ENCODE results near the gene ROR2.
"Not testable (repeated sequence)": the region's sequence is repeated elsewhere in the genome, so short reads cannot be mapped to it uniquely, and the experiment has no call there.

ROR2 gene

DNA sequence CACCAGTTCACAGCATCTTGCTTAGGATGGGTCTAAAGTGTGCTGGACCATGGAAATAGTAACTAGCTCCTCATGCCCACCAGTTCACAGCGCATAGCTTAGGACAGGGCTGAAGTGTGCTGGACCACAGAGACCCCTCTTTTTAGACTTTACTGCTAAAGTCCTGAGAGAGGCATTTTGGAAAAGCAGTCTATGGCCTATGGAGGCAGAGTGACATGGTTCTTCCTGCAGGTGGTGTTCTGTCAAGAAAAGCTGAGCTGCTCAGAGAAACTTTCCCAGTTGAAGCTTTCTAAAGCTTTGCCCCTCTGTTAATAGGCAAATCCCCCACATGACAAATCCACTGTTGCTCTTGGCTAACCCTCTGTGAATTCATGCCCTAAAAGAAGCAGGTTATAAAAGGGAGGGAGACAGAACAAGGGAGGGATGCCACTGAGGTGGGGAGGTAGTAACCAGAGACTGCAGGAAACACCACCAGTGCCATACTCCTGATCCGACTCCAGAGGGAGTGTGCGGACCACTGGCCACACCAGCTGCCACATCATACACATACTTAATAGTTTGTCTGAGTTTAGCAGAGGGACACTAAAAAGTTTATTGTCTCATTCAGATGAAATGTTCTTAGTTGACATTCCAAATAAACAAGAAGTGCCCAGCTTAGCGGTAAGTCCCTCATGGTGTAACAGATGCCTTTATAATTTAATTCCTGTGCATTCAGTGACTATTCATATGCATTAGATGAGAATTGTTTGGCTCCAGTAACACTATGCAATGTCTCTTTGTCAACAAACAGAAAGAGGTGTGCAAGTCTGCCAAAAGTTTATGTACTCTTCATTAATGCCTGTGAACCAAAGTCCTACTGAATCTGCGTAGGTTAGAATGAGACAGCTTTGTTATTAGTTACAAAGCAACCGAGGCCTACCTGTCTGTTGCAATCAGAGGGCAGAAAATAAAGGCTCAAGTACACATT is 290.2 kb downstream of the ROR2 start:
- DNase-seq = peak; percentile 37

- no peak for DNase-seq
Observed at GRCh38 chr9:91658513-91659105, 291.4 kb downstream of the ROR2 start.

DNA sequence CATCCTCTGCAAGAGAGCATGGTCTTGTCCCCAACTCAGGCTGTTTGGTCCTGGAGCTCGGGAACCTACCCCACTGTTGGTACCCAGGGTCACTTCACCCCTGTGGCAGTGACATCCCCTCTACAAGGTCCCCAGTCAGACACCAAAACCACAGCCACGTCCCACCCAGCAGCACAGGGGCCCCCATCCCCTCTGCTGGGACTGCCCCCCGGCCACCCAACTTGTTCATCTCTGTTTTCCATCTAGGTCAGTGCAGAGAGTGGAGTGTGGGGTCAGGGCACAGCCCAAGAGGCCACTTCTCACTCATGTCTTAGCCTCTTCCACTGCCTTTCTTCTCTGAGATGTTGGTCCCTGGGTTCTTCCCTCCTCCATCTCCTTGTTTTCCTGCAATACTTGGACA is 292.5 kb downstream of the ROR2 start:
- DNase-seq = no peak

DNA sequence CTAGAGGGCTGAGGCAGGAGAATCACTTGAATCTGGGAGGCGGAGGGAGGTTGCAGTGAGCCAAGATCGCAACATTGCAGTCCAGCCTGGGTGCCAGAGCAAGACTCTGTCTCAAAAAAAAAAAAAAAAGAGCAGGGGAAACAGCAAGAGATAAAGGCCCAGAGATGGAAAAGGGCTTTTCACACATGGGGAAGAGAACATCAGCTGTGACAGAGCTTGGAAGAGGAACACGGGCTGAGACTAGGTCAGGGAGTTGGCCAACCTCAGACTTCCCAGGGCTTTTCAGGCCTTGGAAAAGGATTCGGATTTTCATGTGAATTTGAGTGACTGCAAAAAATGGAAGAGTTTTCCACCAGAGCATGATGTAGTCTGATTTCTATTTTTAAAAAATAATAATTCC is 294.4 kb downstream of the ROR2 start:
- no peak for DNase-seq

GRCh38 chr9:91655215-91655614 is 294.8 kb downstream of the ROR2 start:
- DNase-seq = no peak

DNA sequence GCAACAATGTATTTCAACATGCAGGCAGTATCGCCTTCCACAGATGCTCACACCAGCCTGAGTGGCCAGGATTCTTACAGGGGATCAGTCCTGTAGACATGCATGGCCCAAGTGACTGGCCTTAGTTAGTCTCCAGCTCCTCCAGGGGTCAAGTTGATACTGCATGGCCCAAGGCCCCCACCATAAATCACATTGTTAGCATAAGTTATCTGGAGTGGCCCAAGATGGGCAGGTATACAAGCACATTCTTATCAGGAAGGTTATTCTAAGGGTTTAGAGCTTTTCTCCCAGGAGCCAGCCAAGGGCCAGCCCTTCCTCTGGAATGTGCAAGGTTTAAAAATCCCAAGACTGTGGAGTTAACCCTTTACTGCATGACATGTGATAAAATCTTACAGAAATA is 295.5 kb downstream of the ROR2 start:
- no peak for DNase-seq

GRCh38 chr9:91647371-91647770 is 302.7 kb downstream of the ROR2 start:
- no peak for DNase-seq

DNA sequence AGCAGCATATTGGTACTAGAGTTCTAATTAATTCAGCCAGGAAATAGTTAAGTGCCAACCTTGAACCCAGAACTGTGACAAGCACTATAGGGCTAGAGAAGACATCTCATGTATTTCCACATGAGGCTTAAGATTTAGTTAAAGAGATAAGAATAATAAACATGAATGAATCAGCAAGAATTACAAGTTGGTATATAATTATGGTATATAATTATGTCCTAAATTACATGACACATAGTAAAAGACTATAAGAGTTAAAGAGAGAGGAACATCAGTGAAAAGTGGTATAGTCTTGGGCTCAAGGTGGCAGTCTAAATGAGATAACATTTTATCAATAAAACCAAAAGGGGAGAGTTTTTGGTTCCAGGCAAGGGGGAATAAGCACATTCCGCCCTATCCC is 303.3 kb downstream of the ROR2 start:
- no peak for DNase-seq

DNA sequence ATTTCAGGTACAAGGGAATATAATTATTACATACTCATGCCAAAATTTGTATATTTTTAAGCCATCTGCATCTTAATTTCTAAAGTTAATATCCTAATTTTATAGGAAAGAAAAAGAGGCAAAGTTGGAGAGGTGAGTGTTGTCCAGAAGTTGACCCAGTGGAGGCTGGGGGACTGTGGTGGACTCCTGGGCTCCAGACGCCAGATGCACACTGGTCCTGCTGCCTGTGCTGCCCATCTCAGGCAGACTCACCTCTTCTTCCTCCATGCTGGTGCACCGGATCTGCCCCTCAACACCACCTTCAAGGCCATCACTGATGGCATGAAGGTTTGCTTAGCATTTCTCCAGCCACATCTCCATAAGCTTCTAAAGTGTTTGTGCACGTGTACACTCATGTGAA is 305.6 kb downstream of the ROR2 start:
- DNase-seq = no peak

- no peak for DNase-seq
Observed at GRCh38 chr9:91643481-91644077, 306.4 kb downstream of the ROR2 start.

GRCh38 chr9:91642771-91643170 is 307.3 kb downstream of the ROR2 start:
- no peak for DNase-seq

GRCh38 chr9:91640428-91640827 is 309.6 kb downstream of the ROR2 start:
- no peak for DNase-seq

GRCh38 chr9:91639054-91639453 is 311.0 kb downstream of the ROR2 start:
- DNase-seq = no peak

DNA sequence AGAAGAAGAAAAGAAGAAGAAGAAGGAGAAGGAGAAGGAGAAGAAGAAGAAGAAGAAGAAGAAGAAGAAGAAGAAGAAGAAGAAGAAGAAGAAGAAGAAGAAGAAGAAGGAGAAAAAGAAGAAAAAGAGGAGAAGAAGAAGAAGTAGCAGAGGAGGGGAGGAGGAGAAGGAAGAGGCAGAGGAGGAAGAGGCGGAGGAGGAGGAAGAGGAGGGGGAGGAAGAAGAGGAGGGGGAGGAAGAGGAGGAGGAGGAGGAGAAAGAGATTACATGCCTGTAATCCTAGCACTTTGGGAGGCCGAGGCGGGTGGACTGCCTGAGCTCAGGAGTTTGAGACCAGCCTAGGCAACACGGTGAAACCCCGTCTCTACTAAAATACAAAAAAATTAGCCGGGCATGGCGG is 315.2 kb downstream of the ROR2 start:
- not testable (repeated sequence) for DNase-seq

- no peak for DNase-seq
Observed at GRCh38 chr9:91629718-91630117, 320.3 kb downstream of the ROR2 start.

GRCh38 chr9:91628892-91629291 is 321.1 kb downstream of the ROR2 start:
- DNase-seq = no peak

DNA sequence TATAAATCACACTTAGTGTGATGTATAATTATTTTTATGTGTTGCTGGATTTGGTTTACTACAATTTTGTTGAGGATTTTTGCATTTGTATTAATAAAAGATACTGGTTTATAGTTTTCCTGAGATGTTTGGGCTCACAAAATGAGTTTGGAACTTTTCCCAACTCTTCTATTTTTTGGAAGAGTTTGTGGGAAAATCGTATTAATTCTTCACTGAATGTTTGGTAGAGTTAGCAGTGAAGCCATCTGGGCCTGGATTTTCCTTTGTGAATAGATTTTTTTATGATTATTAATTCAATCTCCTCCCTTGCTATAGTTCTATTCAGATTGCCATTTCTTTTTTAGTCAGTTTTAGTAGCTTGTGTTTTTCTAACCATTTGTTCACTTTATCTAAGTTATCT is 324.7 kb downstream of the ROR2 start:
- DNase-seq = no peak

GRCh38 chr9:91623004-91623403 is 327.0 kb downstream of the ROR2 start:
- no peak for DNase-seq

GRCh38 chr9:91622121-91622520 is 327.9 kb downstream of the ROR2 start:
- DNase-seq = not testable (repeated sequence)

- DNase-seq = not testable (repeated sequence)
Observed at GRCh38 chr9:91614044-91614443, 336.0 kb downstream of the ROR2 start.

DNA sequence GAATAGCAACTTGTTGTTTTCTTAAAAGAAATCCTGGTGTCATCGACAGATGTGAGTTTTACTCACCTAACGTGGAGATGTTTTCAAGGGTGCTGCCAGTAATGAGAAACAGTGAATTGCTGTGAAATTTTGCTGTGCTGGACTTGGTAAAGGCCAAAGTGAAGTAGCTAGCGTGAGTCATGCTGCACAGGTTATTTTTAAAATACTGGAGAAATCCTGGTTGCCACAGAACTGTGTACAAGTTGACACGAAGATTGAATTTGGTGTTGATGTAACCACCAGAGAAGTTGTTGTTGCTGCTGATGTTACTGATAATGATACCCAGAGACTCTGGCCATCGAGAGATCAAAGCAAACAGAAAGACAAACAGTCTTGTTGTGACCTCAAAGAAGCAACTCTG is 338.4 kb downstream of the ROR2 start:
- DNase-seq = no peak

GRCh38 chr9:91606255-91606995 is 343.6 kb downstream of the ROR2 start:
- no peak for DNase-seq

GRCh38 chr9:91604451-91605179 is 345.4 kb downstream of the ROR2 start:
- DNase-seq = no peak
